SKM-1 treated with dmso at 0.1 percent for 144 hours (cell line): ENCODE data around the gene ERBB4.
A peak's percentile ranks its signal among the peaks of the same experiment; 100 is the strongest.

Experiments used
- DNase-seq: peaks from one replicate; lab custom pipeline; 2025; ENCODE audit not compliant: unreplicated experiment; lab: John Stamatoyannopoulos, UW

ERBB4 gene

DNA sequence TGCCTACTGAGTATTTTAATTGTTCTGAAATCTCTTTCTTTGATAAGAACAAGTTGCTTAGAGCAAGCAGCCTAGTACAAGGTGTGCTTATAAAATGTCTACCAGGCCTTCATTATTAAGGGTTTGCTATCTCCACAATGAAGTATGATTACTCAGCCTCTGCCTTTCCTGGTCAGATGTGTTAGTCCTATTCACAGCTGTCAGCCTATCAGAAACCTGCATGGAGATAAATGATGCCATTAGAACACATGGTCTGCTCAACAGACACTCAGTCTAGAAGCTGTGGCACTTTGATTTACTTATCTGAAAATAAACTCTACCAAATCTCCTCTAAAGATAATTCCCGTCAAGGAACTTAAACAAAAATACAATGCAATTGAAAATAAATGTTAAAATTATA lies 448.7 kb downstream of the ERBB4 start:
- no peak for DNase-seq

- no peak for DNase-seq
Observed at GRCh38 chr2:212088353-212088752, 450.2 kb downstream of the ERBB4 start.

GRCh38 chr2:212083492-212083891 lies 455.1 kb downstream of the ERBB4 start:
- DNase-seq, result no peak

DNA sequence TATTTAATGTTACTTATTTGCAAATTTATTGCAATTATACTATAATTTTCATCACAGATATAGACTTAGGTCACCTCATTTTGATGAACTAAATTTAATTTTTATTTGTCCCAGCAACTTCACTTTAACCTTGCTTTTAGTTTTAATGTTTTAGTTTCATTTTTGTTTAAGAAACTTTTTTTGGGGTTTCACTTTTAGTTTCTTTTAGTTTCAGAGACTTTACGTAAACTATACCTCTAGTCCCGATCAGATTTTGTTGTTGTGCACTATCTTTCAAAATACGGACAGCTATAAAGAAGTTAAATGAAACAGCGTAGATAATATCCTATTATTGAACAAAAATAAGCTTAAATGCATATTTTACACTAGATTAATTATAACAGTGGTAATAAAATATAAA lies 460.5 kb downstream of the ERBB4 start:
- DNase-seq, result no peak

DNA sequence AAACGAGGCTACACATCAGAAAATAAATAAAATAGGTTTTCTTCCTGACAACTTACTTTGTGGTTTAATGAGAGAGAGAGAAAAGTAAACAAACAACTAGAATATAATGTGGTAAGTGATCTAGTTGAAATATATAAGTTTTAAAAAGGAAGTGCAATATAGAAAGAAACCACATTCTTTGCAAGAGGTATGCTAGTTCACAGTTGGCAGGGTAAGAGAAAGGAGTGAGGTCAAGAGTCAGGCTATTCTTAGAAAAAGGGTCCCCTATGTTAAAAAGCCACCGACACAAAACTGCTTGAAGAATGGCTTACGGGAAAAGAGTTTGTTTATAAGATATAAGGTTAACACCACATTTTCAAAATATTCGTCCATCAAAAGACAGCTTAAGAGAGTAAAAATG lies 462.1 kb downstream of the ERBB4 start:
- DNase-seq, result no peak

DNA sequence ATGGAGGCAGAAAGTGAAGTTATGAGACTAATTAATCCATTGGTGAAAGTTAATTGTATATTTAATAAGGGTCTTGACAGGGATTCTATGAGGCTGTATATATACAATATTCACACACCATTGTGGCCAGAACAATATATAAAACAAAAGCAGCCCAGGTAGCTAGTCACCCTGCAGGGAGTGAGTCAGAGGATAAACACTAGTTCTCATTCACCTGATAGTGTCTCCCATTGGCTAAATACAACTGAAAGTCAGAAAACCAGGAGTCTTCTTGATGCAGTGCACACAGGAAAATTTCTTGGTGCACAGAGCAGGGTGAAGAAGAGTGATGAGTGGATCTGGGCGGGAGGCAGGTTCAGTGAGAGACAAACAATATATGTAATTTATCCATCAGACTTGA lies 465.2 kb downstream of the ERBB4 start:
- DNase-seq, result no peak

DNA sequence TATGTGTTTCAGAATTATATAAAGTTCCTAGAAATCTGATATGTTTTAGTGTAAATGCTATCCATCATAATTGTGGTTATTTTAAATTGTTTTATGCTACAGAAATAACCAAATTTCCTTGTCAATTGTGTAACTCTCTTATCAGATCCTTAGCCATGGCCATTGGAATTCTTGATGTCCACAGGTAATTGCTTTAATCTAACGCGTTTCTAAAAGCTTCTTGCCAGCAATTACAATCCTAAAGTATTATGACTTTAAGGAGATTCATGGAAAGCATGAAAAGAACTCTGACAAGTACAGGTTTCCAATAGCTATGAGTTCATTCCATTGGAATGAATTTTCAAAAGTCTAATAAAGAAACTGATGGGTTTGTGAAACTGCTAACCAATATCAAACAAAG lies 472.1 kb downstream of the ERBB4 start:
- DNase-seq, result no peak

- DNase-seq, result no peak
Observed at GRCh38 chr2:212064318-212064717, 474.3 kb downstream of the ERBB4 start.

DNA sequence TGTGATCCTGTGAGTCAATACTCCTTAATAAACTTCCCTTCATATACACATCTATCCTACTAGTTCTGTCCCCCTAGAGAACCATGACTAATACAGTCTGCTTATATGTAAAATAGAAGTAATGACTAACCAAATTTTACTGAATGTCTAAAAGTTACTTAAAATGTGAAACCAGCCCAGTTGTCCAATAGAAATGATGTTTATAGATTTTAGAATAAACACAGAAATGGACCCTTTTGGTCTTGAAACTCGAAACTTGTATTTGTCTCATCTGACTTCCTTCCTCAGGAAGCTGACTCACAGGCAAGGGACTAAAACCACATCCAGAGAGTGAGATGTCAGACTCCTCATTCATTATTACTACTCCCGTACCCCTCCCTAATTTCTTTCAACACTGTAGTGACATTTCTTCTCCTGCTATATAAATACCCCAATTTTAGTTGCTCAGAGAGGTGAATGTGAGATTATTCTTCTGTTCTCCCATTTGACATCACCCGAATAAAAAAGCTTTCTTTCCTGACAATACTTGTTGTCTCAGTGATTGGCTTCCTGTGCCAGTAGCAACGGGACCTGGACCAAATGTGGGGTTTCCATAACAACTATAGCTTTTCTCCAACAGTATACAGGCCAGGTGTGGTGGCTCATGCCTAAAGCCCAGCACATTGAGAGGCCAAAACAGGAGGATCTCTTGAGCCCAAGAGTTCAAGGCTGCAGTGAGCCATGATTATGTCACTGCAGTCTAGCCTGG lies 486.0 kb downstream of the ERBB4 start:
- peak; percentile 52 for DNase-seq

DNA sequence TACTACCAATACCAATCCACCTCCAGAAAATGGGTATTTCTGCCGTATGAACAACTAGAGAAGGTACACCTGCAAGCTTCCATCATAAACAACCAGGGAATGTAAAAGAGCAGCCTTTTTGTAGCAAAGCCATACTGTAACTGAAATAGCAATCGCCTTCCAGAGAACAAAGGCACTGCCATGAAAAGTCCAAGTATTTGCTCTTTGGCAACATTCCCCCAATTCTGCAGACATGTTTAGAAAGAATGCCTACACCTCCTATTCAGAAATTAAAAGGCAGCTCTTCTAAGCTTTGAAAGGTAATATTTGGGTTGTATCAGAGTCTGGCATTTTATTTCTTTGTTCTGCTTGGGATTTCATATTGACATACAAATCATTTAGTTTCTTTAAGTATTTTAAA lies 487.7 kb downstream of the ERBB4 start:
- no peak for DNase-seq

GRCh38 chr2:212042562-212042961 lies 496.0 kb downstream of the ERBB4 start:
- DNase-seq, result no peak

- no peak for DNase-seq
Observed at GRCh38 chr2:212037062-212037461, 501.5 kb downstream of the ERBB4 start.

DNA sequence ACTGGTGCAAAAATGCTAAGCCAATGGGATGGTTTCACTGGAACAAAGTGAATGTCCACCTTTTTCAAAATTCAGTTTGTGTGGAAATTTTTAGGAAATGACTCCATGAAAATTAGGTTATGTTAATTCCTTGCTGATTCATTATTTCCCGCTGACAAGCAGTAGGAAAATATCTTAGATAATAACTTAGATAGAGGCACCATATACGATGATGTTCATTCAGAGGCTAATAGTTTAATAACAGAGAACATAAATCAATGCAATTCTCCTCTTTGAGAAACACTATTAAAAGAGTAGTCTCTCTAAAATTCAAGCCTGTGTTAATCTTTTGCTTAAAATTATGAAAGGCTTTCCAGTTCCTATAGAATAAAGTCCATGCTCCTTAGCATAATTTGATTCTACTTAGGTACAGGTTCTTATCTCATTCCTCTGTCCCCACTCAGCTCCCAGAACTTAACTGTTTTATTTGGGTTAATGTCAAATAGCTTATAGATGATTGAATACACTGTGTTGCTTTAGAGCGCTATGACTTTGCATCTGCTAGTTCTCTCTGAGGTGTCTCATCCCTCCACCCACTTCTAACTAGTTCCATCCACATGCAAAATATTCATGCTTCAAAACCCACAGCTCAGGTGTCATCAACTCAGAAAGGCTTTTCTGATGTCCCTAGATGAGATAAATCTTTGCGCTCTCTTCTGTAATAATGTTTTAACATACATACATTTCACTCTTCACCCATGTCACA lies 503.6 kb downstream of the ERBB4 start:
- no peak for DNase-seq

DNA sequence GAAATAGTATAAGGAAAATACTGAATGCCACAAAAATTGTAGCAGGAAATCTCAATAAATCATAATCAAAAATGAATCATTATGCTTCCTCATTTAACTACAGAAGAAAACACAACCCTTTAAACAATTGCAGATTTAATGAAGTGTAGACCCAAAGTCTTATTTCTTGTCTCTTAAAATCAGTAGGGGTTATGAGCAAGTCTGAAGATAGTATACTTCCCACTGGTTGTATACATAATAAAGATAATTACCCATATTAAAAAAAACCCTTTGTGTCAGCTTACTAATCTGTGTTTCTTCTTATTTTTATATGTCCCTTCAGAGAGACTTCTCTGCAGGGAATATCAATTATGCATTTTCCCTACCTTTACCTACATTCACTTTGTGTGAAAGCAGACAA lies 504.7 kb downstream of the ERBB4 start:
- no peak for DNase-seq

DNA sequence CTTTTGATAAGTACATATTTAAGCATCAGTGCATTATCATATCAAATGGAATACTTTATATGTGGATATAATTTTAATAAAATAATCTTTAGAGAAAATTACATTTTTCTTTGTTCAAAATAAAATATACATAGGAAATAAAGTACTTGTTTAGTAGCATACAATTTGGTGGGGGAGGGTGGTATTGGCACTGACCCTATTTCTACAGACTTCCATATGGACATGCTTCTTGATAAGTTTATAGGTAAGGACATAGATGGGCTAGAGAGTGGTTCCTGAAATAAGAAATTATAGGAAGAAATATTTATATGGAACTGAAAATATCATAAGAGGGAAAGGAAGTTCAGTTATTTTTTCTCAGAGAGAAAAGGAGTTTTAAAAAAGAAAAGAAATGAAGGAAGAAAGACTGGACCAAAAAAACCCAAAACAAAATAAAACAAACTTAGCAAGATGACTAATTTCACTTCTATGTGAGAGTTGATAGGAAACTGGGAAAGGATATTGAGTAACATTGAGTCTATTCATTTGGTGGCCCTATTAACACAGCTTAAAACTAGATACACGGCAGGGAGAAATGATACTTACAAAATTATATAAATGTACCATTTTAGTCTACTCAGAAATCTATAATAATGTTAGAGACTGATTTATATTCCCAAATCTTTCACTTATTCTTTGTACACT lies 505.9 kb downstream of the ERBB4 start:
- no peak for DNase-seq

GRCh38 chr2:212032032-212032431 lies 506.6 kb downstream of the ERBB4 start:
- DNase-seq, result no peak

DNA sequence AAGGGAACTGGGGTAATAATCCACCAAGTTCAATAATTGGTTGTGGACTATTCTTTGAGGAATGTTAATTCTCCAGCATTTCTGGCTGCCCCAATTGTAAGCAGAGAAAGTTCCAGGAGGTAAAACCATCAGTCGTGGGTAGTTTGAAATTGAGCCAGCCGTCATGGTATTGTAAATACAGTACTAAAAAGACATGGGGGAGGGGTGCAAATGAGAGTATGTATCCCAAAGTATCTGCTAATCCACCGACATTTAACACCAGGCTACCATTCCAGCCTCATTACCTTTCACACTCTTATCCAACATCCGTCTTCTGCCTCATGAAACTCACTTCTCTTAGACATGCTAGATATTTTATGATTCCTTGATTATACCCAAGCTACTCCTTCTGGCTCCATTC lies 507.9 kb downstream of the ERBB4 start:
- no peak for DNase-seq

DNA sequence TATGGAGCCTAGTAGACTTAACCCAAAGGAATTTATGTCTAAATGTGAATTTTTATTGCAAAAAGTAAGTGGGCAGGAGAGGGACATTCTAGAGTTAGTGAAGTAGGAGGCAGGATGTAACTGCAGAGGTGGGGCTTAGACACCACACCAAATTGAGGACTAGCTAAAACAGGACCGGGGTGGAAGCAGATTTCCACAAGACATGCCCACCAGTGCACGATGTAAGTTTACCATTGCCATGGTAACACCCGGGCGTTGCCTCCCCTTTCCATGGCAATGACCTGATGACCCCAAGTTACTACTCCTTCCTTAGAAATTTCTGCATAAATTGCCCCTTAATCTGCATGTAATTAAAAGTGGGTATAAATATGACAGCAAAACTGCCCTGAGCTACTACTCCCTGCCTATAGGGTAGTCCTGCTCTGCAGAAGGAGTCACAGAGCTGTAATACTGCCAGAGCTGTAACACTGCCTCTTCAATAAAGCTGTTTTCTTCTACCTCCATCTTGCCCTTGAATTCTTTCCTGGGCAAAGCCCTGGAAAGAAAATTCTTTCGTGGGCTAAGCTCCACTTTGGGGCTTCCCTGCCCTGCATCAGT lies 509.7 kb downstream of the ERBB4 start:
- no peak for DNase-seq

DNA sequence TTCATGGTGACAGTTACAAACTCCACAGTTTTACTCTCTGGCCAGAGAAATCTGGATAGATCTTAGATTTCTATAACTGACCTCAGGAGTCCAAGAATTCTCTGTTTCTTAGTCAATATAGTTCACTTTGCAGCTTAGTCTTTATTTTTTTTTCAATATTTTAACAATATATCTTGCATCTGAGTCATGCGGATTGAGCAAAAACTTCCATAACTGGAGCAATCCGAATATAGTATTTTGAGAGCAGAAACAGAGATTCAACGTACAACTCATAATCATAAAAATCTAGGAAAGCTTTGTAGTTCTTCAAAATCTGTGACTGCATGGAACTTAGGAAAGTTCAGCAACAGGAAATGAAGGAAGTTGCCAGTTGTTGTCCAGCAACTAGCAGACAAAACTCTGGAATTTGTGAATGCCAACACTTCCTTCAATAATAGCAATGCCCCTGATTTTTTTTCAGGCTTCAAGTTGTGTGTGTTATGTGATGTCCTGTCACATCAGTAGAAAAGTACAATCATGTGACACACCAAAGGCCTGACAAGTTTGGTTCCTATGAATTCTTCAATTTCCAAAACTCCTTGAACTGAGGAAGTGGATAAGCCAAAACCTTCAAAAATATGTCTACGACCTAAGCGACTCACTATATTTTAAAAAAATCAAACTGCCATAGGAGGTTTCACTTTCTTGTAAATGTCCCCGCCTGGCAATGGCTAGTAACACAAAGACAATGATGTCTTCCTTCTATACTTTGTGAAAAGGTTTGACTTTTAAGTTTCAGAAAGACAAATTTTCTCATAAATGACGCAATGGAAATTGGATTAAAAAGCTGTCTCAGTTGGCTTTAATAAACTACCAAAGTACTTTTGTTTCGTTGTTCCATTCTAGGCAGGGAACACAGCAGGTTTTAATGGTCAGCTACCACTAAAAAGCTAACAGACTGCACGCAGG lies 510.6 kb downstream of the ERBB4 start:
- DNase-seq, result no peak

DNA sequence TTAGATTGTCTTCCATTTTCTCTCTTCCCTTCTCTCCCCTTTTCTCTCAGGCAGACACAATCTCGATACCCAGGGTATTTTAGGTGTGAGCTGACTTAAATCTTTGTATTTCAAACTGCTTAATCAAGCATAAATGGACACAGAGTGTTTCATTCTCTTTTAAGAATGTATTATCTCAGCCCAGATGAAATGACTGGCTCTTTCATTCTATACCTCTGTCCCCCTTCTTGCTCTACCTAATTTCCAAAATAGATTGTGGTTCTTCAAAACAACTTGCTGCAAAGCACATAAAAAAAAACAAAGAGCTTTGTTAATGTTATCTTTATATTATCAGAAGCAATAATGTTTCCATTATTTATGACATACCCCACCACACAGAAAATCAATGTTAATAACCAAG lies 514.6 kb downstream of the ERBB4 start:
- no peak for DNase-seq

- DNase-seq, result no peak
Observed at GRCh38 chr2:212022966-212023365, 515.6 kb downstream of the ERBB4 start.
